Measurements from ENCODE around the gene ALS2CL.
"Not testable (repeated sequence)": the region's sequence is repeated elsewhere in the genome, so short reads cannot be mapped to it uniquely, and the experiment has no call there.

Gene ALS2CL, protein sequence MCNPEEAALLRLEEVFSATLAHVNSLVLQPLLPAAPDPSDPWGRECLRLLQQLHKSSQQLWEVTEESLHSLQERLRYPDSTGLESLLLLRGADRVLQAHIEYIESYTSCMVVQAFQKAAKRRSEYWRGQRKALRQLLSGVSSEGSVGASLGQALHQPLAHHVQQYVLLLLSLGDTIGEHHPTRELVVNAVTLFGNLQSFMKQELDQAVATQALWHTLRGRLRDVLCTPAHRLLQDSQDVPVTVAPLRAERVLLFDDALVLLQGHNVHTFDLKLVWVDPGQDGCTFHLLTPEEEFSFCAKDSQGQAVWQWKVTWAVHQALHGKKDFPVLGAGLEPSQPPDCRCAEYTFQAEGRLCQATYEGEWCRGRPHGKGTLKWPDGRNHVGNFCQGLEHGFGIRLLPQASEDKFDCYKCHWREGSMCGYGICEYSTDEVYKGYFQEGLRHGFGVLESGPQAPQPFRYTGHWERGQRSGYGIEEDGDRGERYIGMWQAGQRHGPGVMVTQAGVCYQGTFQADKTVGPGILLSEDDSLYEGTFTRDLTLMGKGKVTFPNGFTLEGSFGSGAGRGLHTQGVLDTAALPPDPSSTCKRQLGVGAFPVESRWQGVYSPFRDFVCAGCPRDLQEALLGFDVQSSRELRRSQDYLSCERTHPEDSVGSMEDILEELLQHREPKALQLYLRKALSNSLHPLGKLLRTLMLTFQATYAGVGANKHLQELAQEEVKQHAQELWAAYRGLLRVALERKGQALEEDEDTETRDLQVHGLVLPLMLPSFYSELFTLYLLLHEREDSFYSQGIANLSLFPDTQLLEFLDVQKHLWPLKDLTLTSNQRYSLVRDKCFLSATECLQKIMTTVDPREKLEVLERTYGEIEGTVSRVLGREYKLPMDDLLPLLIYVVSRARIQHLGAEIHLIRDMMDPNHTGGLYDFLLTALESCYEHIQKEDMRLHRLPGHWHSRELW

DNA sequence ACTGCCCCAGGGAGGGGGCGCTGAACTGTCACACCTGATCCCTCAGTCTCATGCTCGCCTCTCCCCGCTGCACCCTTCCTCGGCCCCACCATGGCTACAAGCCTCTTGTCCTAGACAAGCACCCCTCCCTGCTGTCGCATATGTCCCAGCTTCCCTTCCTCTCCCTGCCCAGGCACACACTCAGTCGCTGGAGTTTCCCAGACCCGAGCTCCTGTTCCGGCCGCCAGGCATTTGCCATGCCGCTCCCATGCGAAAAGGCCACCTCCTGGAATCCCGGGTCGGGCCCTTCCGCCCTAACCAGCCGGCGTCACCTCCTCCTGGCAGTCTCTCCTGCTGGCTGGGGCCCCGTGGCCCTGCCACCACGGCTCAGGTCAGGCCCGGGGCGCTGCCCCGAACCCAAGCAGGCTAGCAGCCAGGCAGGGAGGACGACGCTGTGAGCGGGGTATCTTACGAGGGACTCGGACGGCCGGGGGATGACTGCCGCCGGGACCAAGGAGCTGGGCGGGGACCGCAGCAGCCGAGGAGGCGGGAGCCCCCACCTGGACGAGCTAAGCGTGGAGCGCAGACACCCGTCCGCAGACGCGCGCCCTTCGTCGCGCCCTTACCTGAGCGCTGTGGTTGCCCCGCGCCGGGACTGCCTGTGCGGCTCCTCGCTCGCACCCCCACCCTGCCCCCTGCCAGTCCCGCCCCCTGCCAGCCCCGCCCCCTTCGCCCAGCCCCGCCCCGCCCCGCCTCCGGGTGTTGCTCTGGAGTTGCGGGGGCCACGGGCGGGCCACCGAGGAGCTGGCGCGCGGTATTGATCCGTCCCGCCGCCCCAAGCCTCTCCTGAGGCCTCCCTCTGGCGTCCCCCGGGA is at the start of gene ALS2CL:
TSS of gene ALS2CL (minus strand) at position 642 of the 854 bp plus-strand sequence. CDS start 4,239 bp downstream, outside the sequence.
- peak; percentile 59 to 77 for DNase-seq (ENCODE audit: low read depth in 1 of 2, low spot score in 1 of 2)
- in situ Hi-C loops (cut with HindIII; ENCODE audit: low pct_unique_long_range_greater_than_20kb, low sequenced_read_pairs): no loop called here
- TF ChIP-seq JUND (IDR thresholded peaks at IDR 0.05; ENCODE audit: low read depth): no peak

DNA sequence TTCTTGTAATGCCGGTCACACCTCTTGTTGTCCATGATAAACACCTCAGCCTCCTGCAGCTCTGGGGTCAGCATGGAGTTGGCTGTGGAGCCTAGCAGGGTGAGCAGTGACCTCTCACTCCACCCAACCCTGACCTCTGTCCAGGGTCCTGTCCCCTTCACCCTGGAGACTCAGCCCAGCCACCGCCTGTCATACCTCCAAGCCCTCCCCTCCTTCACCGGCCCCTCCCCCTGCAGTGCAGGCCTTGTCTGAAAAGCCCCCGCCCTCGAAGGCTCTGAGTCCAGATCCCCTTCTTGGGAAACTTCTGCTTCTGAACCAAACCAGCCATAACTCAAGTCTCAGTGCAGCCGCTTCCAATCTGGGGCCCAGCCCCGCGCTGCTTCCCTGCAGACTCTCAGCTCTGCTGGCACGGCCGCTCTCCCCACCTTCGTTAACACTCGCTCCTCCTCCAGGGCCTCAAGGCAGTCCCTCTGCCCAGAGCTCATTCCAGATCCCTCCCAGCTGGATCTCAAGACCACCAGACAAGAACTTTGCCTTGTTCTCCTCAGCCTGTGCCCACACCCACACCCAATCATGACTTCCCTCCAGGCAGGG is 49.6 kb upstream of the ALS2CL start:
- in situ Hi-C loops (cut with HindIII; ENCODE audit: low pct_unique_long_range_greater_than_20kb, low sequenced_read_pairs): no loop called here

DNA sequence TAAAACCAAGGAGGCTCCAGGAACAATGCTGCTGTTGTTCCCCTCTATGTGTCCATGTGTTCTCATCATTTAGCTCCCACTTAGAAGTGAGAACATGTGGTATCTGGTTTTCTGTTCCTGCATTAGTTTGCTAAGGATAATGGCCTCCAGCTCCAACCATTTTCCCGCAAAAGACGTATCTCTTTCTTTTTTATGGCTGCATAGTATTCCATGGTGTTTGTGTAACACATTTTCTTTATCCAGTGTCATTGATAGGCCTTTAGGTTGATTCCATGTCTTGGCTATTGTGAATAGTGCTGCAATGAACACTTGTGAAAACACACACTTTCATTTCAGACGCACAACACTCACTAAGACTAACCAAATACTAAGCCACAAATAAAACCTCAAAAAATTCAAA is 46.1 kb upstream of the ALS2CL start:
- in situ Hi-C loops (cut with HindIII; ENCODE audit: low pct_unique_long_range_greater_than_20kb, low sequenced_read_pairs); DNase-seq (ENCODE audit: low read depth in 1 of 2, low spot score in 1 of 2): not testable (repeated sequence)

More for the DNA sequence above, 49.6 kb upstream of the ALS2CL start:
- DNase-seq (ENCODE audit: low read depth in 1 of 2, low spot score in 1 of 2): no peak
- TF ChIP-seq JUND (IDR thresholded peaks at IDR 0.05; ENCODE audit: low read depth): no peak

DNA sequence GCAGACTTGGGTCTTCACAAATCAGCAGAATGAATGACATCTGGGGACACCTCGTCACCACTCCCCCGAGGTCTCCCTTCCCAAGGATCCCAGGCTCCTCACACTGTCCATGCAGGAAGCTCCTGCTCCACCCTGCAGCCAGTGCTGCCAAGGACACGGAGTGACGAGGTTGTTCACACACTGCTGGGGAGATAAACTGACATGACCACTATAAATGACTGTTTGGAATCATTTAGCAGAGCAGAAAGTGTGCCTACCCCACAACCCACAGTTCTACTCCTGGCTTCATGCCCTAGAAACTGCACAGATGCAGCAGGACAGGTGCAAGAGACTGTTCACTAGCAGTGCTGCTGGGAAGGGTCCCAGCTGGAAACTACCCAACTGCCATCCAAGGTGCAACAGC is 43.9 kb upstream of the ALS2CL start:
- DNase-seq (ENCODE audit: low read depth in 1 of 2, low spot score in 1 of 2): no peak
- in situ Hi-C loops (cut with HindIII; ENCODE audit: low pct_unique_long_range_greater_than_20kb, low sequenced_read_pairs): no loop called here

DNA sequence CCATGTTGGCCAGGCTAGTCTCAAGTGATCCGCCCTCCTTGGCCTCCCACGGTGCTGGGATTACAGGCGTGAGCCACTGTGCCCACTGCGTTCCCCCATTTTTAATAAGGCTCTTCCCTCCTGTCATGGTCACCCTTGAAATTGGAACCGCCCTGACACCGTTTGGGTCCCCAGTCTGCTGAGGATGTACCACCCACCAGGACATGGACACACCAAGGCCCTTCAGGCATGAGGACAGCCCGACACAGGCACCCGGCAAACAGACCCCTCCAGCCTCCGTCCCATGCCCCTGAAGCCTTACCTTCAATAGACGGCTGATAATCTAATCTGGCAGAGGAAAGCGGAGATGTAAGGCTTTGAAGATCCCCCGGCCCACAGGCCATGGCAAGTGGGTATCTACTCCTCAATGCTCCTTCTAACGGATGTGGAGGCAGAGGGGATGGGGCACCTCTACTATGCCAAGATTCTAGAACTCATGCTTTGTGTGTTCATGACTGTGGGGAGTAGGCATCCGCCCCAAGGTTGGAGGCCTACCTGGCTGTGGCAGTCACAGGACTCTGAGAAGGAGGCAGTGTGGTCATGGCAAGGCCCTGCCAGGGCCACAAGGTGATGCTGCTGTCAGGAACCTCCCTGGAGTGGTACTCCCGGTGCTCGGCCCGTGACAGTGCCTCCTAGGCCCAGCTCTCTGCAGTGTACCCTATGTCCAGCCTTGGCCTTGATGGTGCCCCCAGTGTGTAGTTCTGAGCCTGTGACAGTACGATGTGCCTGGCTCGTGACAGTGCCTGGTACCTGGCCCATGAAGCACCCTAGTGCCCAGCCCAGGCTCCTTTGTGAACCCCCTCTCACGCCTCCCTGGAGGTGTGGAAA is 42.8 kb upstream of the ALS2CL start:
- in situ Hi-C loops (cut with HindIII; ENCODE audit: low pct_unique_long_range_greater_than_20kb, low sequenced_read_pairs): no loop called here
- no peak for DNase-seq (ENCODE audit: low read depth in 1 of 2, low spot score in 1 of 2)
- TF ChIP-seq JUND (IDR thresholded peaks at IDR 0.05; ENCODE audit: low read depth): no peak

More for the DNA sequence above, 43.9 kb upstream of the ALS2CL start:
- no peak for TF ChIP-seq JUND (IDR thresholded peaks at IDR 0.05; ENCODE audit: low read depth)

DNA sequence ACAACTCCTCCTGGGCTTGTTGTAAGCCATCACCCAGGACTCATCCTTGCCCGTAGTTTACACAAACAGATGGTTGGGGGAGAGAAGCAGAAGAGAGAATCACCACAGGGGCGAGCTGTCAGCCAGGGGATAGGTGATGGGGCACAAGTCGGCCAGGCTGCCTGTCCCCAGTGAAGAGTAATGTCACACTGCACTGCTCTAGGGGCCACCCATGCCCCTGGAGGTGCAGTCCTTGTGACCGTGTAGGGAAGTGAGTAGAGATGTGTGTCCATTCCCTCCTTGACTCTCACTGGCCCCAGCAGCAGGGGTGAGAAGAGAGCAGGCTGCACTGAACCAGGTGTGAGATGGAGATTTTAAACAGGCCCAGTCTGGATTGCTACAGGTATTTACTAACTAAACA is 41.3 kb upstream of the ALS2CL start:
- TF ChIP-seq JUND (IDR thresholded peaks at IDR 0.05; ENCODE audit: low read depth): no peak
- in situ Hi-C loops (cut with HindIII; ENCODE audit: low pct_unique_long_range_greater_than_20kb, low sequenced_read_pairs): no loop called here
- no peak for DNase-seq (ENCODE audit: low read depth in 1 of 2, low spot score in 1 of 2)

DNA sequence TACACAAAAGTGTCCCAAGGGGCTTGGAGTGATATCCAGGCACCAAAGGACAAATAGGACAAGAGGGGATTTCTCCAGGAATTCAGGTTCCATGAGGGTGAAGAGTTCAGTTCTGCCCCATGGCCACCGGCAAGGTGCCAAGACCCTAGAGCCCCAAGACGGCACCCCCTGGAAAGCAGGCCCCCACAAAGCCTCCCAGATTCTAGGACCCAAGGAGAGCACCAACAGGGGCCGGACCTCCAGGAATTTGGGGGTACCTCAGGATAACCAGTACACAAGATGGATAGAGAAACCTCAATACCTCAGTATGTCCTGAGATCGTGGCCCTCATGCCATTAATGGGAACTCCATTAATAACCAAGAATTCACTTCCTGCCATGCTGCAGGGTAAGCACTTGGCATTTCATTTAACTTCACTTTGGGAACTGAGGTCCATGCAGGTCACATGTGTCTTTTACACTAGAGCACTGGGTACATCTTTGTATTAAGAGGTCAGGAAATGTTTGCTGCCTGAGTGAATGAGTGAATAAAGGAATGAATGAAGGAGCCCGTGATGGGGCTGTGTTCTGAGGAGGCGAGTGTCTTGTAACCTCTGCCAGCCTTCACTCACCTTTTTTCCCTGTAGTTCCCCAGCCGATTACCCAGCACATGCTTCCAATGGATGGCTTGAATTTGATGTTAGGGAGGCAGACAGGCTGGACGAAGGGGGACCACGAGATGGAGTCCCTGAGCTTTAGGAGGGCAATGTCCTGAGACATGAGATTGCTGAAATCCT is 39.7 kb upstream of the ALS2CL start:
- peak in 1 of 2 experiments; percentile 11 for DNase-seq (ENCODE audit: low read depth in 1 of 2, low spot score in 1 of 2)
- TF ChIP-seq JUND (IDR thresholded peaks at IDR 0.05; ENCODE audit: low read depth): no peak
- in situ Hi-C loops (cut with HindIII; ENCODE audit: low pct_unique_long_range_greater_than_20kb, low sequenced_read_pairs): no loop called here

DNA sequence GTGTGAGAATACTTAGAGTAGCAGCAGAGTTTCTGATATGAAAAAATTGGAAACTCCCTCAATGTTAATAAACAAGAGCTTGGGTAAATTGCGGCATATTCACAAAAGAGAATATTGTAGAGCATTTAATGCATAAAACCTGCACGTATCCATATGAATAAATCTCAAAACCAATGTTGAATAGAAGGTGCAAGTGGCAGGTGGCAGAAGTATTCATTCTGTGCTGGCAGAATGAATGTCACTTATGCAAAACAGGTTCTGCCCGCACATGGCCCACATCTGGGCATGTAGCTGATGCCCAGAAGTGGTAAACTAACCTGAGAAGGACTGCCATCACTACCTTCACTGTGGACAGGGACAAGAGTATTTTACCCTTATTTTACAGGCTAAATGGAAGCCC is 38.3 kb upstream of the ALS2CL start:
- in situ Hi-C loops (cut with HindIII; ENCODE audit: low pct_unique_long_range_greater_than_20kb, low sequenced_read_pairs): no loop called here
- TF ChIP-seq JUND (IDR thresholded peaks at IDR 0.05; ENCODE audit: low read depth): no peak
- DNase-seq (ENCODE audit: low read depth in 1 of 2, low spot score in 1 of 2): no peak

DNA sequence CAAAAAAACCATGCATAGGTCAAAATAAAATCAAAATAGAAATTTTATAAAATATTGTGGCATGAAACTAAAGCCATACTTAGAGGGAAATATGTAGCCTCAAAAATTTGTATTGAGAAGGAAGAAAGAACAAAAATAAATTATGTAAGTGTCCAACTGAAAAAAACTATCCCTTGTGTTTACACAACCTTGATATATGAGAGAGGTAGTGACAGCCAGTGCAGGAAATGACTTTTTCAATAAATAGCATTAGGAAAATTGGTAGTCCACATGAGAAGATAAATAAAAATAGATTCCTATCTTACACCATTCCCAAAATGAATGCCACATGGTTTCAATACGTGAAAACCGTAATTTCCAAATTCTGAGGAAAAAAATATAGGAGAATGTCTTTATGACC is 37.3 kb upstream of the ALS2CL start:
- in situ Hi-C loops (cut with HindIII; ENCODE audit: low pct_unique_long_range_greater_than_20kb, low sequenced_read_pairs): no loop called here
- DNase-seq (ENCODE audit: low read depth in 1 of 2, low spot score in 1 of 2): no peak
- TF ChIP-seq JUND (IDR thresholded peaks at IDR 0.05; ENCODE audit: low read depth): no peak

DNA sequence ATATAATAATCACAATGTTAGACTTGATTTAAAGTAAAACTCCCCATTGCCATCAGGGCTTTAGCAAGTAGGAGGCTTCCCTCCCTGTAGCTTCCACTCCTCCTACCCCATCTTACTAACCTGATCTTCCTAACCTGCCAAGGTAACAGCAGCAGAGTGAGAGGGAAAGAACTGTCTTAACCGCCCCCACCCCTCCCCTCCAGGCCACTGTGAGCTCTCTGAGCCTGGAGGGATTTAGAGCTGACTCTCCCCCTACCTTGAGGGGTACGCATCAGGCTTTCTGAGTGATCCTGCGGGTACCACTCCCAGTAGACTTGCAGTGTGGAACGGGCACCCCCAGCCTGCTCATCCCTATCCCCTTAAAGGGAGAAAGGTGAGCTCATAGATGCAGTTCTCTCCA is 35.6 kb upstream of the ALS2CL start:
- TF ChIP-seq JUND (IDR thresholded peaks at IDR 0.05; ENCODE audit: low read depth): no peak

More for the DNA sequence above, 35.6 kb upstream of the ALS2CL start:
- DNase-seq (ENCODE audit: low read depth in 1 of 2, low spot score in 1 of 2): no peak
- in situ Hi-C loops (cut with HindIII; ENCODE audit: low pct_unique_long_range_greater_than_20kb, low sequenced_read_pairs): no loop called here

All from T47D (cell line).